ENCODE results near the gene ARMH4. TPM values are rescaled to one million over a fixed set of nuclear protein-coding genes. Genes with fewer than 3 reads are reported as not detected.

ARMH4 gene
- polyA plus RNA-seq, 1 donor from 2014 or later, result 14.1 TPM

GRCh38 chr14:57981817-57982560 is 170.0 kb downstream of the ARMH4 start:
- no peak overlapping the region for H3K9ac ChIP-seq (ENCODE audit: low read length)
- H3K27me3 ChIP-seq (ENCODE audit: insufficient read depth, low read depth, low read length), result no peaks in the 10 kb centered on the region
- H3K4me3 ChIP-seq (ENCODE audit: low read length), result no peak overlapping the region
- no peaks in the 10 kb centered on the region for H3K36me3 ChIP-seq (ENCODE audit: insufficient read depth, low read length)
- no peaks in the 10 kb centered on the region for H4K20me1 ChIP-seq (ENCODE audit: insufficient read depth)
- no peak overlapping the region for H3K4me2 ChIP-seq (ENCODE audit: low read length)
- TF ChIP-seq TAF1 (IDR thresholded peaks at IDR 0.05; ENCODE audit: low read depth) (no peak), EZH2 (IDR thresholded peaks at IDR 0.05; ENCODE audit: borderline replicate concordance, insufficient read depth, low read length, poor library complexity, severe bottlenecking) (no peak), SMC3 (conservative IDR thresholded peaks at IDR 0.05; ENCODE audit: poor library complexity) (no peak), RAD21 (conservative IDR thresholded peaks at IDR 0.05) (no peak), CTCF (IDR thresholded peaks at IDR 0.05; ENCODE audit: poor library complexity, severe bottlenecking) (no peak), POLR2AphosphoS5 (IDR thresholded peaks at IDR 0.05) (no peak), EP300 (conservative IDR thresholded peaks at IDR 0.05; ENCODE audit: poor library complexity, severe bottlenecking) (no peak), REST (IDR thresholded peaks at IDR 0.05; ENCODE audit: borderline replicate concordance) (no peak), MXI1 (conservative IDR thresholded peaks at IDR 0.05; ENCODE audit: poor library complexity, severe bottlenecking) (no peak)
- H3K79me2 ChIP-seq (replicated peaks; ENCODE audit: insufficient read depth, low read length), result no peaks in the 10 kb centered on the region
- no peak overlapping the region for H2AFZ ChIP-seq (ENCODE audit: low read depth, low read length)
- H3F3A ChIP-seq (ENCODE audit: insufficient read depth, low read length, poor library complexity, severe bottlenecking), result no peaks in the 10 kb centered on the region
- H3K9me3 ChIP-seq (ENCODE audit: low read length), result no peaks in the 10 kb centered on the region
- H3K27ac ChIP-seq (ENCODE audit: low read length), result no peak overlapping the region
- no peaks in the 10 kb centered on the region for H3K9me2 ChIP-seq (ENCODE audit: insufficient read depth, low read length)

GRCh38 chr14:57979376-57980048 is 172.5 kb downstream of the ARMH4 start:
- Histone ChIP-seq H3K9me2 (ENCODE audit: insufficient read depth, low read length) (no peaks in the 10 kb centered on the region), H3K36me3 (ENCODE audit: insufficient read depth, low read length) (no peaks in the 10 kb centered on the region), H3K27me3 (ENCODE audit: insufficient read depth, low read depth, low read length) (no peaks in the 10 kb centered on the region), H3K9me3 (ENCODE audit: low read length) (no peaks in the 10 kb centered on the region), H3K4me2 (ENCODE audit: low read length) (no peak overlapping the region), H3K27ac (ENCODE audit: low read length) (no peak overlapping the region), H3K4me3 (ENCODE audit: low read length) (no peak overlapping the region), H3K79me2 (replicated peaks; ENCODE audit: insufficient read depth, low read length) (no peaks in the 10 kb centered on the region), H3F3A (ENCODE audit: insufficient read depth, low read length, poor library complexity, severe bottlenecking) (no peaks in the 10 kb centered on the region), H3K9ac (ENCODE audit: low read length) (no peak overlapping the region), H4K20me1 (ENCODE audit: insufficient read depth) (no peaks in the 10 kb centered on the region), H2AFZ (ENCODE audit: low read depth, low read length) (no peak overlapping the region)
- TF ChIP-seq REST (IDR thresholded peaks at IDR 0.05; ENCODE audit: borderline replicate concordance), result no peak
- TF ChIP-seq MXI1 (conservative IDR thresholded peaks at IDR 0.05; ENCODE audit: poor library complexity, severe bottlenecking), result no peak
- no peak for TF ChIP-seq EP300 (conservative IDR thresholded peaks at IDR 0.05; ENCODE audit: poor library complexity, severe bottlenecking)
- TF ChIP-seq RAD21 (conservative IDR thresholded peaks at IDR 0.05), result no peak
- TF ChIP-seq TAF1 (IDR thresholded peaks at IDR 0.05; ENCODE audit: low read depth), result no peak
- TF ChIP-seq CTCF (IDR thresholded peaks at IDR 0.05; ENCODE audit: poor library complexity, severe bottlenecking), result no peak
- TF ChIP-seq EZH2 (IDR thresholded peaks at IDR 0.05; ENCODE audit: borderline replicate concordance, insufficient read depth, low read length, poor library complexity, severe bottlenecking), result no peak
- no peak for TF ChIP-seq SMC3 (conservative IDR thresholded peaks at IDR 0.05; ENCODE audit: poor library complexity)
- TF ChIP-seq POLR2AphosphoS5 (IDR thresholded peaks at IDR 0.05), result no peak

All from neural cell (in vitro differentiated cells).